HAP-1 (cell line): ENCODE results near the gene NFATC1.
A peak's percentile ranks its signal among the peaks of the same experiment; 100 is the strongest.

ENCODE experiments used
- DNase-seq, 2 experiments: peaks; one replicate each; pipeline ENCODE4 v3.0.0-alpha.2; 2016 to 2020; ENCODE audit warnings: low spot score in 2 of 2
- H3K27me3 ChIP-seq: fragments of 250-450 bp; sonication (Bioruptor Pico); 2 replicates; pipeline ENCODE4 v1.5.1; 2020; ENCODE audit warnings: low read depth, mild to moderate bottlenecking, moderate library complexity
- H3K36me3 ChIP-seq: fragments of 250-450 bp; sonication (Bioruptor Pico); replicated peaks from 2 replicates; pipeline ENCODE4 v1.5.1; 2020; ENCODE audit warnings: mild to moderate bottlenecking
- H3K4me1 ChIP-seq: fragments of 250-450 bp; sonication (Bioruptor Pico); 2 replicates; pipeline ENCODE4 v1.5.1; 2020; ENCODE audit warnings: mild to moderate bottlenecking
- H3K4me3 ChIP-seq: fragments of 250-450 bp; sonication (Bioruptor Pico); 2 replicates; pipeline ENCODE4 v1.5.1; 2020; ENCODE audit warnings: mild to moderate bottlenecking, moderate library complexity
- H3K9me3 ChIP-seq: fragments of 250-450 bp; sonication (Bioruptor Pico); 2 replicates; pipeline ENCODE4 v1.5.1; 2020; ENCODE audit warnings: mild to moderate bottlenecking, moderate library complexity
- in situ Hi-C: fragments of 300-500 bp; cut with MboI; formaldehyde crosslinking; loops from 3 replicates; pipeline ENCODE4 v1.14.3; 2020; ENCODE audit warnings: low sequenced_read_pairs, inconsistent platforms, mixed read lengths

NFATC1 gene

DNA sequence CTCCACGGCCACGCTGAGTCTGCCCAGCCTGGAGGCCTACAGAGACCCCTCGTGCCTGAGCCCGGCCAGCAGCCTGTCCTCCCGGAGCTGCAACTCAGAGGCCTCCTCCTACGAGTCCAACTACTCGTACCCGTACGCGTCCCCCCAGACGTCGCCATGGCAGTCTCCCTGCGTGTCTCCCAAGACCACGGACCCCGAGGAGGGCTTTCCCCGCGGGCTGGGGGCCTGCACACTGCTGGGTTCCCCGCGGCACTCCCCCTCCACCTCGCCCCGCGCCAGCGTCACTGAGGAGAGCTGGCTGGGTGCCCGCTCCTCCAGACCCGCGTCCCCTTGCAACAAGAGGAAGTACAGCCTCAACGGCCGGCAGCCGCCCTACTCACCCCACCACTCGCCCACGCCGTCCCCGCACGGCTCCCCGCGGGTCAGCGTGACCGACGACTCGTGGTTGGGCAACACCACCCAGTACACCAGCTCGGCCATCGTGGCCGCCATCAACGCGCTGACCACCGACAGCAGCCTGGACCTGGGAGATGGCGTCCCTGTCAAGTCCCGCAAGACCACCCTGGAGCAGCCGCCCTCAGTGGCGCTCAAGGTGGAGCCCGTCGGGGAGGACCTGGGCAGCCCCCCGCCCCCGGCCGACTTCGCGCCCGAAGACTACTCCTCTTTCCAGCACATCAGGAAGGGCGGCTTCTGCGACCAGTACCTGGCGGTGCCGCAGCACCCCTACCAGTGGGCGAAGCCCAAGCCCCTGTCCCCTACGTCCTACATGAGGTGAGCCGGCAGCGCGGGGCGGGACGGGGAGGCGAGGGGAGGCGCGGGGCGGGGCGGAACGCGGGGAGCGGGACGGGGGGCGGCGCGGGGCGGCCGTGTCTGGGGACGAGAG, 15.2 kb downstream of the NFATC1 start:
- in situ Hi-C loops, result no loop called here
- Histone ChIP-seq H3K4me3 (no peak overlapping the region), H3K36me3 (peaks cover 10% of the 10 kb centered on the region; the same call in 1 of the 2 replicates), H3K9me3 (no peaks in the 10 kb centered on the region), H3K4me1 (no peaks in the 10 kb centered on the region), H3K27me3 (no peaks in the 10 kb centered on the region)
- DNase-seq, result no peak

DNA sequence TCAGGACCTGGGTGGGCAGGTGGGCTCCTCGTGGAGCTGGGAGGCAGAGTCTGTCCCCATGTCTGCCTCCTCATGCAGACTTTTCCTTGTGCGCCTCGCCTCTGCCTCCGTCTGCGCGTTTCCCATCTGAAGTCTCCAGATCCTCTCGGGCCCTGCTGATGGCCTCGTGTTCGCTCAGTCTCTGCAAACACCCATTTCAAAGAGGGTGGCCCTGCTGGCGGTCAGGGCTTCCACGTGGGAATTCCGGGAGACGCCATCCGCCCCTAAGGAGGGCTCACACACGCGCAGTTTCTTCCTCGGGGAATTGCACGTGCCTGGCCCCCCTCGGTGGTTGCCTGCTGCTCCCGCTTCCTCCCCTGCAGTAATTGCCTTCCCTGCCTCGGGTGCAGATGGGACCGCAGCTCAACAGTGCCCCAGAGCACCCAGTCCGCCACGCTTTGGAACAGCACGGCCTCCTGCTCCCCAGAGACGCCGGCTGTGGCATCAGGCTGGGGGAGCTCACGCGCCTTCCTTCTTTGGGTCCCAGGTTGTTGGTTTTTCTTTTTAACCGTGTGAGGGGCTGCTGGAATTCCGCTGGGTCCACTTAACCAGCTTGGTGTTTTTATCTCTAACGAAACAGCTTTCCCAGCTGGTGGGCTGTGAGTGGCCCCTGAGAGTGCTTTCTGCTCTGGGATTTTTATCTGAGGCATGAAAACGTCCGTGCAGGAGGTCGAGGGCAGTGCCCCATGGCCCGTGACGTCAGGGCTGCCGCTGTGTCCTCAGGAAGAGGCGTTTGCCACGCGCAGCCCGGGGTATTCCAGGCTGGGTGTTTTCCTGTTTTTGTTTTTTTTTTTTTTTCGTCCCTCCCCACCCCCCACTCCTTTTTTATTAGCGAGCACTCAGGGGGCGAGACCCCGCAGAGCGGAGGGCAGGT, 16.1 kb downstream of the NFATC1 start:
- no peak for DNase-seq
- Histone ChIP-seq H3K9me3 (no peaks in the 10 kb centered on the region), H3K36me3 (peaks cover 10% of the 10 kb centered on the region; the same call in 1 of the 2 replicates), H3K27me3 (no peaks in the 10 kb centered on the region), H3K4me1 (no peaks in the 10 kb centered on the region), H3K4me3 (no peak overlapping the region)
- in situ Hi-C loops, result no loop called here

DNA sequence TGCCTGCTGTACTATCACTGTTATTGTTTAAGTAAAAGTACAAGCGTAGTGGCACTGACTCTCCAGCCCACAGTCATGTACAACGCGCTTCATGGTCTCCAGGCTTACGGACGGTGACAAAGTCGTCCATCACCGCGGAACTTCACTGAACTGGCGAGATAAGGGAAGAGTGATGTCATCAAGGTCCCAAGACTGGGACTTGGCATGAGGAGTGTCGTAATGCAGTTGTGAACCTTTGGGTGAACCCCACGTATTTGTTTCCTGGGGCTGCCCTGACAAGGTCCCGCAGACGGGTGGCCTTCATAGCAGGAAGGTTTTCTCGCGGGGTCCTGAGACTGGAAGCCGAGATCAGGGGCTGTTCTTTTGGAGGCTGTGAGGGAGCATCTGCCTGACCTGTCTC, 17.3 kb downstream of the NFATC1 start:
- DNase-seq, result no peak
- Histone ChIP-seq H3K9me3 (no peaks in the 10 kb centered on the region), H3K4me1 (no peaks in the 10 kb centered on the region), H3K27me3 (no peaks in the 10 kb centered on the region), H3K36me3 (peaks cover 10% of the 10 kb centered on the region; the same call in 1 of the 2 replicates), H3K4me3 (no peak overlapping the region)
- in situ Hi-C loops, result no loop called here

DNA sequence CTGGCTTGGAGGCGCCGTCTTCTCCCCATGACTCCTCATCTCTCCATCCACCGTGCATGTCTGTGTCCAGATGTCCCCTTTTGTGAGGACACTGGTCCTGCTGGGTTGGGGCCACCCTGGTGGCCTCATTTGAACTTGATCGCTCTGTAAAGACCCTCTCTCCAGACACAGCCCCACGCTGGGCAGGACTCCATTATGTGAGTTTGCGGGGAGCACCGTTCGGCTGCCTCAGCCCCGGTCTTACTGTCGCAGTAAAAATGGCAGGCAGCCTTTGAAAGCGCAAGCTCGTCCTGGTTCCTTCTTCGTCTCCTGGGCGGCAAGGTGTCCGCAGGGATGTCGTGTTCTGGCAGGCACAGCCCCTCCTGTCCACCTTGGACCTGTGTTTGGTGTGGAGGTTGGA, 17.7 kb downstream of the NFATC1 start:
- Histone ChIP-seq H3K9me3 (no peaks in the 10 kb centered on the region), H3K4me1 (no peaks in the 10 kb centered on the region), H3K36me3 (peaks cover 10% of the 10 kb centered on the region; the same call in 1 of the 2 replicates), H3K4me3 (no peak overlapping the region), H3K27me3 (no peaks in the 10 kb centered on the region)
- DNase-seq, result no peak
- in situ Hi-C loops, result no loop called here

DNA sequence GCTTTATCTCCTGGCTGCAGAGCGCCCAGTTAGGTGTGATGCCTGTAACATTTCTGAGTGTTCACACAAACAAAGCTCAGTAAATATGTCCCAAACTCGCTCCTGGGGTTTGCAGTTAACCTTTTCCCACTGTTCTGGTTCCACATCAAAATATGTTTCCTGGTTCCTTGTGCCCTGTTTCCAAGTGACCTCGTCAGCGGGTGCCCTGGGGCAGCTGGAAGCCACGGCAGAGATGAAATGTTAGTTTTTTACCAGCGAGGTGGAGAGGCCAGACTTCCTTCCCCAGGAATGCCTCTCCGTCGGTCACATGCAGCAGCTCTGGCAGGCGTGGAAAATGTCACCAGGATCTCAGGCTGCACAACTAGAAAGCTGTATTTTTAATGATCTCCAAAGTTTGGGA, 18.2 kb downstream of the NFATC1 start:
- H3K27me3 ChIP-seq, result no peaks in the 10 kb centered on the region
- in situ Hi-C loops, result no loop called here
- H3K4me1 ChIP-seq, result no peaks in the 10 kb centered on the region
- peaks cover 10% of the 10 kb centered on the region; the same call in 1 of the 2 replicates for H3K36me3 ChIP-seq
- no peak overlapping the region for H3K4me3 ChIP-seq
- no peak for DNase-seq
- H3K9me3 ChIP-seq, result no peaks in the 10 kb centered on the region

DNA sequence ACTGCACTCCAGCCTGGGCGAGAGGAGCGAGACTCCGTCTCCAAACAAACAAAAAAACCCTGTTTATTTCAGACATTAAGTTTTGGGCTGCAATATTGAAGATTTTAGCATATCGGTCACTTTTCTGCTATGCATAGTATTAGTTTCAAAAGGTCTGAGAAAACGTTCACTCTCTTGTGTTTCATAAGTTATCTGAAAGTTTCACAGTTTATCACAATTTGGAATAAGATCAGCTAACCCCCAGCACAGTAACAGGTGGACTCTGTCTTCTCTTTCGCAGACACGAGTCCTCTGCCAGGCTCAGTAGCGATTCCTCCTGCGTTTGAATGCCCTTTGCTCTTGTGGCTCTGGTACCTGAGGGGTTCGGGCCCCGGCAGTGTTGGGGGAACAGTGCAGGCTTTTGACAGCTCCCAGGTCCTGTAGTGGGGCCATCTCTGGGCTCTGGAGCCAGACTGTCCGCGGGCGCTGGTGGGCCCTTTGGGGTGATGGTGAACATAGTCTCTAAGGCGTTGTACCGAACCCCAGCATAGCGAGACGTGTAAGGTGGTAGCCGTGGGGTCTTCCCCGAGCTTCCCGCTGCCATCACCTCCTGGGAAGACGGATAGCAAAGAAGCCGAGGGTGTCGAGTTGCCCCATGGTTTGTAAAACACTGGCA, 20.4 kb downstream of the NFATC1 start:
- H3K27me3 ChIP-seq, result no peaks in the 10 kb centered on the region
- DNase-seq, result no peak
- H3K4me3 ChIP-seq, result no peak overlapping the region
- in situ Hi-C loops, result no loop called here
- H3K36me3 ChIP-seq, result peaks cover 5% of the 10 kb centered on the region; the same call in 1 of the 2 replicates
- no peaks in the 10 kb centered on the region for H3K4me1 ChIP-seq
- H3K9me3 ChIP-seq, result no peaks in the 10 kb centered on the region

DNA sequence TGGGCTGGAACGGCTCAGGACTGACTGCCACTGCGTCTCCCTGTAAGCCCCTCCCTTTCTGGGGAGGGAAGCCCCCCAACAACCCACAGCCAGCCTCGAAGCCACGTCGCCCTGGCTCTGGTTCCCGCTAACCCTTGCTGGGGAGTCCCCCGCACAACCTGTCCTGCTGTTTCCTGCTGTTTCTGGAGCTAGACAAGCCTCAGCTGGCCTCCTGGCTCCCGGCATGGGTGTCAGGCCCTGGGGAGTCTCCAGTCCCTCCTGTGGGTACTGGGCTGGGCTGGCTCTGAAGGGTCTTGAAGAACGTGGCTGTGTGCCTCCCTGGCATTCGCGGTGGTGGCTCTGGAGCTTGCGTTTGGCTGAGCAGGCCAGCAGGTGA, 20.9 kb downstream of the NFATC1 start:
- H3K9me3 ChIP-seq, result no peaks in the 10 kb centered on the region
- in situ Hi-C loops, result no loop called here
- no peak overlapping the region for H3K4me3 ChIP-seq
- H3K27me3 ChIP-seq, result no peaks in the 10 kb centered on the region
- DNase-seq, result no peak
- H3K4me1 ChIP-seq, result no peaks in the 10 kb centered on the region
- peaks cover 5% of the 10 kb centered on the region; the same call in 1 of the 2 replicates for H3K36me3 ChIP-seq

DNA sequence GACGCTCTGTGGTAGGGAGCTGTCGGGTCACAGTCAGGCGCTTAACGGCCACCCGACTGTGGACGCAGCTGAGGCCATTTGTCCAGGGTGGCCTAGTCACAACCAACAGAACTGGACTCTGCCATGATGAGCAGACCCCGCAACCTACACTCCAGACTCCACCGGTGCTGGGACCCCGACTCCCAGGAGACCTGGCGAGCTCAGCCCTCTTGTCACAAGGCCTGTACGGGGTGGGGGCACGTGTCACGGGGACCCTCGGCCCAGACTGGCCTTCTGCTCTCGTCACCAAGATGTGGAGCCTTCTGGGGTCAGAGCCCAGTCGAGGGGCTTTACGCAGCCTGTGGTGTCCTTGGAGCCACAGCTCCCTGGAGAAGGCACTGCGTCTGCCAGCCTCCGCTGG, 22.5 kb downstream of the NFATC1 start:
- no peak for DNase-seq
- in situ Hi-C loops, result no loop called here
- H3K4me3 ChIP-seq, result no peak overlapping the region
- H3K4me1 ChIP-seq, result no peaks in the 10 kb centered on the region
- no peaks in the 10 kb centered on the region for H3K9me3 ChIP-seq
- no peaks in the 10 kb centered on the region for H3K27me3 ChIP-seq
- H3K36me3 ChIP-seq, result peaks cover 5% of the 10 kb centered on the region; the same call in 1 of the 2 replicates

DNA sequence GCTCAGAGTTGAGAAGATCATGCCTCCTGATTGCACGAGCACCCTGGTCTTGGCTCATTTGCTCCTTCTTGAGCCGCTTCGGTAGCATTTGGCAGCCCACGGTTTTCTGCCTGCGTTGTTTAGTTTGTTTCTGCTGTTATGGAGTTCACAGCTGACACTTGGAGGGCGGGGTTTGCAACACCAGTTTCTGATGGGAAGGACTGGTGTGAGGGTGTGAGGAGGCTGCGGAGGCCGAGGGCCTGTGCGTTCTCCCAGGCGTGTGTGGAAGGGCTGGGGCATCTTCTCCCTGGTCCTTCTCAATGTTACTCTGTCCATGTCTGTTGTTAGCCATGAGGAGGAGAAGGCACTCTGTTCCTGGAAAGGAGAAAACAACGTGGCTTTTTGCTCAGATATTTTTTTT, 22.9 kb downstream of the NFATC1 start:
- no peak for DNase-seq
- H3K36me3 ChIP-seq, result peaks cover 5% of the 10 kb centered on the region; the same call in 1 of the 2 replicates
- in situ Hi-C loops, result no loop called here
- H3K4me1 ChIP-seq, result no peaks in the 10 kb centered on the region
- H3K27me3 ChIP-seq, result no peaks in the 10 kb centered on the region
- H3K9me3 ChIP-seq, result no peaks in the 10 kb centered on the region
- H3K4me3 ChIP-seq, result no peak overlapping the region

DNA sequence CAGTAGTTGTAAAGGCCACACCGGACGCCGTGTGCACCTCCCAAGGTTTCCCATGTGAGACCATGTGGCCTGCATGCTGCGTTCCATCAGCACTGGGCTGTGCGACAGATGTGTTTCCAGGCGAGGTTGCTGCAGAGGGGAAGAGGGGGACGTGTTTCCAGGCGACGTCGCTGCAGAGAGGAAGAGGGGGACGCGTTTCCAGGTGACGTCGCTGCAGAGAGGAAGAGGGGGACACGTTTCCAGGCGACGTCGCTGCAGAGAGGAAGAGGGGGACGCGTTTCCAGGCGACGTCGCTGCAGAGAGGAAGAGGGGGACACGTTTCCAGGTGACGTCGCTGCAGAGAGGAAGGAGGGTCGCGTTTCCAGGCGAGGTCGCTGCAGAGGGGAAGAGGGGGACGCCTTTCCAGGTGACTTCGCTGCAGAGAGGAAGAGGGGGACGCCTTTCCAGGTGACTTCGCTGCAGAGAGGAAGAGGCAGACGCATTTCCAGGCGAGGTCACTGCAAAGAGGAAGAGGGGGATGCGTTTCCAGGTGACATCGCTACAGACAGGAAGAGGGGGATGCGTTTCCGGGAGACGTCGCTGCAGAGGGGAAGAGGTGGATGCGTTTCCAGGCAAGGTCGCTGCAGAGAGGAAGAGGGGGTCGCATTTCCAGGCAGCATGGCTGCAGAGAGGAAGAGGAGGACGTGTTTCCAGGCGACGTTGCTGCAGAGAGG, 24.5 kb downstream of the NFATC1 start:
- Histone ChIP-seq H3K27me3 (no peaks in the 10 kb centered on the region), H3K36me3 (no peaks in the 10 kb centered on the region), H3K9me3 (no peaks in the 10 kb centered on the region), H3K4me3 (no peak overlapping the region), H3K4me1 (no peaks in the 10 kb centered on the region)
- peak in 1 of 2 experiments; percentile 44 for DNase-seq
- in situ Hi-C loops, result no loop called here

DNA sequence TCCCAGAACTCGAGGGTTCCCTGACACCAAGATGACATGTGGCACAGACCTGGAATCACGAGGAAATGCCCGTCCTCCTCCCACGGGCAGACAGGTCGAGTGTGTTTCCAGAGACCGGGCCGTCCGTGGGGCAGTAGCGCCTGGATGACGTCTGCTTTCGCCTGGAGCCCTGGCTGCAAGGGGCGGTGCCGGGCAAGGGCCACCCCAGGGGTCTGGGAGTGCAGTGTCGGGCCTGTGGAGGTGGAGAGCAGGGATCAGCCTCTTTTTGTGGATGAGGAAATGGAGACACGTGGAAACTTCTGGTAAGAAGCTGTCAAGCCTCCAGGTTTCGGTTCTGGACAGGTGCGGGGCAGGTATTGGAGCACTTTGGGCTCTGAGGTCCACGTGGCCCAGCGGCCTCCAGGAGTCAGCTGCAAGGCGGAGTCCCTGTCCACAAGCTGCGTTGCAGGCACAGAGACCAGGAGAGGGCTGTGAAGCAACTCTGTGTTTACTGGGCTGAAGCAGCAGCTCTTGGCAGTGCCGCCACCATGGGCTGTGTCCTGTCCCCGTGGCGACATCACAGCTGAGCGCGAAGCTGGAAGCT, 25.6 kb downstream of the NFATC1 start:
- H3K36me3 ChIP-seq, result no peaks in the 10 kb centered on the region
- no peaks in the 10 kb centered on the region for H3K4me1 ChIP-seq
- H3K9me3 ChIP-seq, result no peaks in the 10 kb centered on the region
- no peaks in the 10 kb centered on the region for H3K27me3 ChIP-seq
- no peak overlapping the region for H3K4me3 ChIP-seq
- in situ Hi-C loops, result no loop called here
- DNase-seq, result no peak

DNA sequence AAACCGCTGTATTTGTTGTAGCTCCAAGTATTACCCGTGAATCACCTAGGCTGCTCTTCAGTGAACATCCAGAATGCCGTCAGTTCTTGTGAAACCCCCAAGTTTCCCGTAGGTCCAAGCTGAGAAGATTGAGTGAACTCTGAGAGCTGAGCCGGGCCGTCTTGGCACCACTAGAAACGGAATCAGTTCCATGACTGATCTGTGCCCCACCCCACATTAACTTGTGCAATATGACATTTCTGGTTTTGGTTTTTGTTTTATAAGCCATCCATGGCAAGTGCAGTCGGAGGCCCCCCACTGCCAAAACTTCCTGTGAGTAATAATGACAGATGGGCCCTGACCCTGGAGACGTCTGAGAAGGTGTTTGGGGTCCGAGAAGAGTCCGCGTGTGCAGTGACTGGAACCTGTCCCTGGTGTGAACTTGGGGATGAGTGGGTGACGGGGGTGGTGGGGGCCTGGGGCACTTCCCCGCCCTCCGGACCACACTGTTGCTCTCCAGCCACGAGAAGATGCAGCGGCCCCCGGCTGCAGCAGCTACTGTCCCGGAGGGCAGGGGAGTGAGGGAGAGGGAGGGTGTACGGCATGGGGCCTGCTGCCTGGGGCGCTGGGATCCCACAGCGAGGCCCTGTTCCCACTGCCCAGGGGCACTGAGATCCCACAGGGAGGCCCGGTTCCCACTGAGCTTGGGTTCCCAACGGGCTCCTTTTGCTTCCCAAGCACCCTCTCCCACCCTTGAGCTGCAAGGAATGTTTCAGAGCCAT, 26.5 kb downstream of the NFATC1 start:
- no peaks in the 10 kb centered on the region for H3K36me3 ChIP-seq
- H3K9me3 ChIP-seq, result no peaks in the 10 kb centered on the region
- no peak for DNase-seq
- no peak overlapping the region for H3K4me3 ChIP-seq
- no peaks in the 10 kb centered on the region for H3K27me3 ChIP-seq
- H3K4me1 ChIP-seq, result no peaks in the 10 kb centered on the region
- in situ Hi-C loops, result no loop called here
